HG02840 (cell line): ENCODE results near the gene TBC1D13.
A peak's percentile ranks its signal among the peaks of the same experiment; 100 is the strongest.

Source experiments
- ATAC-seq: cut with Tn5 transposase; IDR thresholded peaks from one replicate; pipeline ENCODE4 v1.9.1; 2021; ENCODE audit warnings: mild to moderate bottlenecking, moderate library complexity, moderate number of reproducible peaks; ENCODE audit not compliant: unreplicated experiment, low FRiP score

Gene TBC1D13

GRCh38 chr9:128819716-128820664, 32.9 kb downstream of the TBC1D13 start:
- no peak for ATAC-seq

GRCh38 chr9:128820665-128821583, 33.9 kb downstream of the TBC1D13 start:
- ATAC-seq, result no peak

- no peak for ATAC-seq
Observed at GRCh38 chr9:128821584-128822406, 34.7 kb downstream of the TBC1D13 start.

- no peak for ATAC-seq
Observed at GRCh38 chr9:128822407-128823042, 35.5 kb downstream of the TBC1D13 start.

- ATAC-seq, result no peak
Observed at GRCh38 chr9:128823362-128823902, 36.4 kb downstream of the TBC1D13 start.

GRCh38 chr9:128823903-128824406, 36.9 kb downstream of the TBC1D13 start:
- no peak for ATAC-seq

GRCh38 chr9:128824911-128825310, 37.9 kb downstream of the TBC1D13 start:
- ATAC-seq, result no peak

- no peak for ATAC-seq
Observed at GRCh38 chr9:128825923-128826700, 39.1 kb downstream of the TBC1D13 start.

GRCh38 chr9:128828267-128828666, 41.2 kb downstream of the TBC1D13 start:
- ATAC-seq, result no peak

- no peak for ATAC-seq
Observed at GRCh38 chr9:128828719-128829452, 41.8 kb downstream of the TBC1D13 start.

GRCh38 chr9:128829477-128830251, 42.6 kb downstream of the TBC1D13 start, which contains the start of gene SPOUT1:
Gene SPOUT1 (minus strand): TSS chr9:128829794. CDS start chr9:128829780, 14 bp downstream.
- peak; percentile 93 for ATAC-seq

GRCh38 chr9:128833696-128834095, 46.6 kb downstream of the TBC1D13 start:
- ATAC-seq, result no peak

- ATAC-seq, result no peak
Observed at GRCh38 chr9:128835246-128836210, 48.5 kb downstream of the TBC1D13 start.

GRCh38 chr9:128836509-128837145, 49.6 kb downstream of the TBC1D13 start:
- ATAC-seq, result no peak

GRCh38 chr9:128838338-128838737, 51.3 kb downstream of the TBC1D13 start:
- no peak for ATAC-seq
